ENCODE data around the gene DLX2. TPM values are rescaled to one million over a fixed set of nuclear protein-coding genes. Genes with fewer than 3 reads are reported as not detected.
A peak's percentile ranks its signal among the peaks of the same experiment; 100 is the strongest.
"Not testable (repeated sequence)": the region's sequence is repeated elsewhere in the genome, so short reads cannot be mapped to it uniquely, and the experiment has no call there.

Gene DLX2
- total RNA-seq: under 1 TPM in 1 of 2 donors, not detected in 1; 0.11 TPM
- long read RNA-seq: 0 reads

GRCh38 chr2:172102391-172103359 is at the start of gene DLX2:
Gene DLX2, minus strand, starts transcription at chr2:172102900. Its CDS starts 362 bp downstream, at chr2:172102538.
- DNase-seq (peak; percentile 87 to 90), ATAC-seq (peak; percentile 88)
- intact Hi-C loops (cut with DNase I, micrococcal nuclease): no loop called here

GRCh38 chr2:172147944-172148650 is 45.4 kb upstream of the DLX2 start:
- no peak for ATAC-seq
- no peak for DNase-seq
- intact Hi-C loops (cut with DNase I, micrococcal nuclease): no loop called here

GRCh38 chr2:172143817-172144216 is 41.1 kb upstream of the DLX2 start:
- ATAC-seq: no peak
- no peak for DNase-seq
- intact Hi-C loops (cut with DNase I, micrococcal nuclease): no loop called here

- intact Hi-C loops (cut with DNase I, micrococcal nuclease); DNase-seq; ATAC-seq: not testable (repeated sequence)
Observed at GRCh38 chr2:172138727-172139126, 36.0 kb upstream of the DLX2 start.

GRCh38 chr2:172137943-172138342 is 35.2 kb upstream of the DLX2 start:
- intact Hi-C loops (cut with DNase I, micrococcal nuclease): no loop called here
- DNase-seq: no peak
- ATAC-seq: peak; percentile 76

GRCh38 chr2:172137109-172137508 is 34.4 kb upstream of the DLX2 start:
- DNase-seq (no peak), ATAC-seq (no peak)
- intact Hi-C loops (cut with DNase I, micrococcal nuclease): no loop called here

- DNase-seq (no peak), ATAC-seq (no peak)
- intact Hi-C loops (cut with DNase I, micrococcal nuclease): no loop called here
Observed at GRCh38 chr2:172135446-172135845, 32.7 kb upstream of the DLX2 start.

GRCh38 chr2:172134270-172134669 is 31.6 kb upstream of the DLX2 start:
- DNase-seq: no peak
- ATAC-seq: no peak
- intact Hi-C loops (cut with DNase I, micrococcal nuclease): no loop called here

GRCh38 chr2:172131713-172132555 is 29.2 kb upstream of the DLX2 start:
- ATAC-seq: no peak
- intact Hi-C loops (cut with DNase I, micrococcal nuclease): no loop called here

GRCh38 chr2:172129404-172129803 is 26.7 kb upstream of the DLX2 start:
- intact Hi-C loops (cut with DNase I, micrococcal nuclease): no loop called here

More at GRCh38 chr2:172131713-172132555, 29.2 kb upstream of the DLX2 start:
- DNase-seq: no peak

GRCh38 chr2:172128484-172128883 is 25.8 kb upstream of the DLX2 start:
- ATAC-seq: peak; percentile 94
- no peak for DNase-seq
- intact Hi-C loops (cut with DNase I, micrococcal nuclease): no loop called here

More at GRCh38 chr2:172129404-172129803, 26.7 kb upstream of the DLX2 start:
- no peak for ATAC-seq
- DNase-seq: no peak

- intact Hi-C loops (cut with DNase I, micrococcal nuclease): no loop called here
- DNase-seq: no peak
Observed at GRCh38 chr2:172120118-172120517, 17.4 kb upstream of the DLX2 start.

GRCh38 chr2:172119089-172119488 is 16.4 kb upstream of the DLX2 start:
- DNase-seq (no peak), ATAC-seq (no peak)
- intact Hi-C loops (cut with DNase I, micrococcal nuclease): loop anchor here in 1 of 2 donors (10.0 kb wide), 1 partner anchor 524 kb away; no protein-coding TSS in a partner anchor

More at GRCh38 chr2:172120118-172120517, 17.4 kb upstream of the DLX2 start:
- ATAC-seq: no peak

- no peak for DNase-seq
- intact Hi-C loops (cut with DNase I, micrococcal nuclease): loop anchor here in 1 of 2 donors (10.0 kb wide), 1 partner anchor 521 kb away; no protein-coding TSS in a partner anchor
- ATAC-seq: no peak
Observed at GRCh38 chr2:172116107-172116506, 13.4 kb upstream of the DLX2 start.

- intact Hi-C loops (cut with DNase I, micrococcal nuclease): loop anchor here in 1 of 2 donors (10.0 kb wide), 1 partner anchor 520 kb away; no protein-coding TSS in a partner anchor
- DNase-seq (no peak), ATAC-seq (no peak)
Observed at GRCh38 chr2:172114579-172114978, 11.9 kb upstream of the DLX2 start.

GRCh38 chr2:172114176-172114575 is 11.5 kb upstream of the DLX2 start:
- not testable (repeated sequence) for DNase-seq, ATAC-seq
- intact Hi-C loops (cut with DNase I, micrococcal nuclease): loop anchor here in 1 of 2 donors (10.0 kb wide), 1 partner anchor 519 kb away; no protein-coding TSS in a partner anchor

- intact Hi-C loops (cut with DNase I, micrococcal nuclease): loop anchor here in 1 of 2 donors (10.0 kb wide), 1 partner anchor 519 kb away; no protein-coding TSS in a partner anchor
- no peak for ATAC-seq
- DNase-seq: no peak
Observed at GRCh38 chr2:172113617-172114016, 10.9 kb upstream of the DLX2 start.
